ENCODE results near the gene BCAS3. TPM values are rescaled to one million over a fixed set of nuclear protein-coding genes. Genes with fewer than 3 reads are reported as not detected.

Gene BCAS3
- polyA plus RNA-seq, 3 donors = 10.3 to 19.1 (median 14.7) TPM

GRCh38 chr17:61177351-61177750 is 499.7 kb downstream of the BCAS3 start:
- H3K9me3 Mint-ChIP-seq = peaks cover 0 to 3% (median 0%) of the 10 kb centered on the region in 7 donors
- Histone ChIP-seq H3K79me2 (ENCODE audit: insufficient read depth, low read length) (no peaks in the 10 kb centered on the region), H3K9ac (ENCODE audit: insufficient read depth, low read length, poor library complexity, severe bottlenecking) (no peak overlapping the region), H3K4me1 (ENCODE audit: control insufficient read depth in 1 of 2, insufficient read depth in 2 of 2, low read length in 2 of 2) (no peaks in the 10 kb centered on the region), H3K27ac (ENCODE audit: low read depth in 1 of 2, low read length in 2 of 2) (no peak overlapping the region), H3K4me3 (replicated peaks in 1 of 3; ENCODE audit: low read depth in 2 of 3, low read length in 3 of 3) (no peak overlapping the region), H3K9me3 (replicated peaks in 1 of 2; ENCODE audit: control insufficient read depth in 1 of 2, insufficient read depth in 1 of 2, low read length in 2 of 2) (no peaks in the 10 kb centered on the region), H3K27me3 (ENCODE audit: control insufficient read depth in 2 of 2, insufficient read depth in 2 of 2, low read length in 2 of 2) (no peaks in the 10 kb centered on the region), H2AFZ (ENCODE audit: insufficient read depth, low read depth, low read length, poor library complexity, severe bottlenecking) (no peak overlapping the region), H3K36me3 (replicated peaks in 1 of 2; ENCODE audit: control insufficient read depth in 1 of 2, insufficient read depth in 2 of 2, low read length in 2 of 2) (no peaks in the 10 kb centered on the region), H4K20me1 (ENCODE audit: insufficient read depth, low read length) (no peaks in the 10 kb centered on the region), H3K4me2 (replicated peaks; ENCODE audit: extremely low read depth, low read length, poor library complexity, severe bottlenecking) (no peak overlapping the region)
- peaks cover 0 to 5% (median 0%) of the 10 kb centered on the region in 3 donors for H3K27me3 Mint-ChIP-seq (ENCODE audit: low read depth in 3 of 3)
- intact Hi-C loops (cut with micrococcal nuclease) = no loop called here
- no peak for TF ChIP-seq CTCF (IDR thresholded peaks at IDR 0.05)
- DNase-seq = no peak
- H3K36me3 Mint-ChIP-seq = peaks cover 0 to 4% of the 10 kb centered on the region in 2 donors
- H3K4me1 Mint-ChIP-seq = no peaks in the 10 kb centered on the region
- H3K4me3 Mint-ChIP-seq = no peak overlapping the region
- no peak overlapping the region for H3K27ac Mint-ChIP-seq
- WGBS (ENCODE audit: insufficient coverage) = 100% methylated on average over 2 of the region's 2 CpGs

GRCh38 chr17:61178284-61178683 is 500.6 kb downstream of the BCAS3 start:
- H3K4me3 Mint-ChIP-seq = no peak overlapping the region
- intact Hi-C loops (cut with micrococcal nuclease) = no loop called here
- H4K20me1 ChIP-seq (ENCODE audit: insufficient read depth, low read length) = no peaks in the 10 kb centered on the region
- H3K27ac Mint-ChIP-seq = no peak overlapping the region
- peaks cover 0 to 4% of the 10 kb centered on the region in 2 donors for H3K36me3 Mint-ChIP-seq
- no peaks in the 10 kb centered on the region for H3K9me3 ChIP-seq (replicated peaks in 1 of 2; ENCODE audit: control insufficient read depth in 1 of 2, insufficient read depth in 1 of 2, low read length in 2 of 2)
- no peaks in the 10 kb centered on the region for H3K9me3 Mint-ChIP-seq
- no peak overlapping the region for H3K4me3 ChIP-seq (replicated peaks in 1 of 3; ENCODE audit: low read depth in 2 of 3, low read length in 3 of 3)
- no peak overlapping the region for H3K9ac ChIP-seq (ENCODE audit: insufficient read depth, low read length, poor library complexity, severe bottlenecking)
- no peaks in the 10 kb centered on the region for H3K79me2 ChIP-seq (ENCODE audit: insufficient read depth, low read length)
- no peak overlapping the region for H3K4me2 ChIP-seq (replicated peaks; ENCODE audit: extremely low read depth, low read length, poor library complexity, severe bottlenecking)
- no peak overlapping the region for H3K27ac ChIP-seq (ENCODE audit: low read depth in 1 of 2, low read length in 2 of 2)
- TF ChIP-seq CTCF (IDR thresholded peaks at IDR 0.05) = no peak
- H2AFZ ChIP-seq (ENCODE audit: insufficient read depth, low read depth, low read length, poor library complexity, severe bottlenecking) = no peak overlapping the region
- H3K27me3 Mint-ChIP-seq (ENCODE audit: low read depth in 3 of 3) = peaks cover 0 to 5% (median 0%) of the 10 kb centered on the region in 3 donors
- H3K27me3 ChIP-seq (ENCODE audit: control insufficient read depth in 2 of 2, insufficient read depth in 2 of 2, low read length in 2 of 2) = no peaks in the 10 kb centered on the region
- WGBS (ENCODE audit: insufficient coverage) = no CpG with 5 or more reads among the region's 1 CpG
- no peaks in the 10 kb centered on the region for H3K4me1 Mint-ChIP-seq
- no peaks in the 10 kb centered on the region for H3K4me1 ChIP-seq (ENCODE audit: control insufficient read depth in 1 of 2, insufficient read depth in 2 of 2, low read length in 2 of 2)
- H3K36me3 ChIP-seq (replicated peaks in 1 of 2; ENCODE audit: control insufficient read depth in 1 of 2, insufficient read depth in 2 of 2, low read length in 2 of 2) = no peaks in the 10 kb centered on the region
- no peak for DNase-seq

Measured in CD14-positive monocyte (primary cell).